HepG2 (cell line): ENCODE measurements around the gene UBAC1. TPM values are rescaled to one million over a fixed set of nuclear protein-coding genes. Genes with fewer than 3 reads are reported as not detected.

Experiments used
- HINFP ChIP-seq: sonication (generic); formaldehyde crosslinking; IDR thresholded peaks from 2 replicates; pipeline ENCODE4 v1.4.0; 2020; ENCODE audit warnings: low read depth, mild to moderate bottlenecking, missing genetic modification reagents
- NR2F2 ChIP-seq: IDR thresholded peaks from 2 replicates; pipeline ENCODE4 v1.6.1; 2012; ENCODE audit warnings: low read depth, inconsistent platforms, borderline replicate concordance
- PAXIP1 ChIP-seq: sonication (generic); formaldehyde crosslinking; conservative IDR thresholded peaks from 2 replicates; pipeline ENCODE4 v1.4.0; 2020; ENCODE audit warnings: mild to moderate bottlenecking, missing genetic modification reagents, moderate library complexity
- ZNF232 ChIP-seq: sonication (generic); formaldehyde crosslinking; IDR thresholded peaks from 2 replicates; pipeline ENCODE4 v1.4.0; 2020; ENCODE audit warnings: missing genetic modification reagents, borderline replicate concordance
- ZNF724P ChIP-seq: sonication (generic); formaldehyde crosslinking; IDR thresholded peaks from 2 replicates; pipeline ENCODE4 v1.8.0; 2022; ENCODE audit warnings: missing genetic modification reagents, borderline replicate concordance
- ZNF816 ChIP-seq: sonication (generic); formaldehyde crosslinking; IDR thresholded peaks from 2 replicates; pipeline ENCODE4 v1.8.0; 2022; ENCODE audit warnings: missing genetic modification reagents, mild to moderate bottlenecking, borderline replicate concordance
- polyA plus RNA-seq, 8 experiments: library from polyadenylated mRNA; depleted of rRNA in 3 of 8; stranded (reverse) in 7 of 8; unstranded in 1 of 8; fragments of >200 nt; fragmentation: Illumina TruSeq in 4 of 8; extraction: Trizol in 4 of 8; gene quantifications; 2 replicates each; pipeline versions ENCODE4 v1.2.1 to v1.2.3, GENCODE V29; 2011 to 2016; ENCODE audit warnings: low read depth in 4 of 8, missing spikeins in 1 of 8, mixed read lengths in 1 of 8; ENCODE audit not compliant: insufficient read depth in 1 of 8
- total RNA-seq, 5 experiments: library from RNA; depleted of rRNA; stranded (reverse); fragments of >200 nt; fragmentation: Illumina TruSeq; extraction: Trizol; gene quantifications; 2 replicates each; pipeline ENCODE4 v1.2.3, GENCODE V29; 2016; ENCODE audit warnings: low read depth in 1 of 5

UBAC1 gene
- total and polyA plus RNA-seq, 2 of the 13 experiments (the other 11 are each of a cell fraction or from before 2014, with no cell fraction given), result 32.2 to 34.1 TPM

- no peak for TF ChIP-seq PAXIP1 (CRISPR knock-in tag)
- no peak for TF ChIP-seq ZNF816 (CRISPR knock-in tag)
- TF ChIP-seq NR2F2, result no peak
- TF ChIP-seq HINFP (CRISPR knock-in tag), result no peak
- no peak for TF ChIP-seq ZNF232 (CRISPR knock-in tag)
- TF ChIP-seq ZNF724P, result no peak
- TF ChIP-seq, all 625 proteins: peak for 0
Observed at GRCh38 chr9:135983208-135984071, 22.3 kb upstream of the UBAC1 start (continued).
